Mucosa of stomach (tissue), 1 donor: ENCODE measurements around the gene TADA1.

Experiments
- H3K27me3 ChIP-seq: one replicate; pipeline ENCODE4 v1.7.0; 2013; ENCODE audit warnings: mild to moderate bottlenecking, low read length; ENCODE audit not compliant: control insufficient read depth, insufficient read depth
- H3K36me3 ChIP-seq: one replicate; pipeline ENCODE4 v1.7.0; 2013; ENCODE audit warnings: low read length; ENCODE audit not compliant: control insufficient read depth, insufficient read depth
- H3K4me1 ChIP-seq: one replicate; pipeline ENCODE4 v1.7.0; 2013; ENCODE audit warnings: mild to moderate bottlenecking, low read length; ENCODE audit not compliant: control insufficient read depth, insufficient read depth
- H3K4me3 ChIP-seq: one replicate; pipeline ENCODE4 v1.7.0; 2013; ENCODE audit warnings: low read length
- H3K9ac ChIP-seq: one replicate; pipeline ENCODE4 v1.7.0; 2013; ENCODE audit warnings: mild to moderate bottlenecking, low read length, moderate library complexity
- H3K9me3 ChIP-seq: one replicate; pipeline ENCODE4 v1.7.0; 2013; ENCODE audit warnings: mild to moderate bottlenecking, low read length, moderate library complexity; ENCODE audit not compliant: control insufficient read depth
- donor health status: Pancreatic carcinoma.

The TADA1 gene

GRCh38 chr1:166908942-166909341 lies 32.9 kb upstream of the TADA1 start:
- no peaks in the 10 kb centered on the region for H3K4me1 ChIP-seq

GRCh38 chr1:166907763-166908162 lies 31.7 kb upstream of the TADA1 start:
- H3K9me3 ChIP-seq, result no peaks in the 10 kb centered on the region

More at GRCh38 chr1:166908942-166909341, 32.9 kb upstream of the TADA1 start:
- H3K4me3 ChIP-seq, result no peak overlapping the region
- no peaks in the 10 kb centered on the region for H3K9me3 ChIP-seq
- no peak overlapping the region for H3K9ac ChIP-seq
- H3K36me3 ChIP-seq, result no peaks in the 10 kb centered on the region
- no peaks in the 10 kb centered on the region for H3K27me3 ChIP-seq

GRCh38 chr1:166907051-166907450 lies 31.0 kb upstream of the TADA1 start:
- H3K4me1 ChIP-seq, result no peaks in the 10 kb centered on the region
- H3K36me3 ChIP-seq, result no peaks in the 10 kb centered on the region
- no peak overlapping the region for H3K4me3 ChIP-seq
- H3K9ac ChIP-seq, result no peak overlapping the region
- no peaks in the 10 kb centered on the region for H3K9me3 ChIP-seq
- no peaks in the 10 kb centered on the region for H3K27me3 ChIP-seq

More at GRCh38 chr1:166907763-166908162, 31.7 kb upstream of the TADA1 start:
- no peaks in the 10 kb centered on the region for H3K36me3 ChIP-seq
- H3K4me3 ChIP-seq, result no peak overlapping the region
- H3K4me1 ChIP-seq, result no peaks in the 10 kb centered on the region
- H3K27me3 ChIP-seq, result no peaks in the 10 kb centered on the region
- no peak overlapping the region for H3K9ac ChIP-seq

- H3K27me3 ChIP-seq, result no peaks in the 10 kb centered on the region
- H3K4me1 ChIP-seq, result no peaks in the 10 kb centered on the region
- H3K9ac ChIP-seq, result no peak overlapping the region
- H3K9me3 ChIP-seq, result no peaks in the 10 kb centered on the region
- H3K36me3 ChIP-seq, result no peaks in the 10 kb centered on the region
- H3K4me3 ChIP-seq, result no peak overlapping the region
Observed at GRCh38 chr1:166906647-166907046, 30.6 kb upstream of the TADA1 start.

- Histone ChIP-seq H3K9ac (no peak overlapping the region), H3K27me3 (no peaks in the 10 kb centered on the region), H3K36me3 (no peaks in the 10 kb centered on the region), H3K9me3 (no peaks in the 10 kb centered on the region), H3K4me1 (no peaks in the 10 kb centered on the region), H3K4me3 (no peak overlapping the region)
Observed at GRCh38 chr1:166905900-166906299, 29.8 kb upstream of the TADA1 start.

- Histone ChIP-seq H3K9me3 (no peaks in the 10 kb centered on the region), H3K4me3 (no peak overlapping the region), H3K27me3 (no peaks in the 10 kb centered on the region), H3K36me3 (no peaks in the 10 kb centered on the region), H3K9ac (no peak overlapping the region), H3K4me1 (no peaks in the 10 kb centered on the region)
Observed at GRCh38 chr1:166905136-166905535, 29.1 kb upstream of the TADA1 start.

GRCh38 chr1:166903232-166903631 lies 27.2 kb upstream of the TADA1 start:
- H3K36me3 ChIP-seq, result no peaks in the 10 kb centered on the region
- H3K27me3 ChIP-seq, result no peaks in the 10 kb centered on the region
- H3K4me3 ChIP-seq, result no peak overlapping the region
- no peak overlapping the region for H3K9ac ChIP-seq
- H3K4me1 ChIP-seq, result no peaks in the 10 kb centered on the region
- no peaks in the 10 kb centered on the region for H3K9me3 ChIP-seq

- H3K4me1 ChIP-seq, result no peaks in the 10 kb centered on the region
- H3K9ac ChIP-seq, result no peak overlapping the region
- H3K4me3 ChIP-seq, result no peak overlapping the region
- no peaks in the 10 kb centered on the region for H3K36me3 ChIP-seq
- H3K9me3 ChIP-seq, result no peaks in the 10 kb centered on the region
- no peaks in the 10 kb centered on the region for H3K27me3 ChIP-seq
Observed at GRCh38 chr1:166902279-166902678, 26.2 kb upstream of the TADA1 start.

GRCh38 chr1:166900987-166901386 lies 24.9 kb upstream of the TADA1 start:
- H3K36me3 ChIP-seq, result no peaks in the 10 kb centered on the region
- H3K9ac ChIP-seq, result no peak overlapping the region
- no peaks in the 10 kb centered on the region for H3K4me1 ChIP-seq
- H3K9me3 ChIP-seq, result no peaks in the 10 kb centered on the region
- H3K27me3 ChIP-seq, result no peaks in the 10 kb centered on the region
- H3K4me3 ChIP-seq, result no peak overlapping the region

GRCh38 chr1:166899769-166900168 lies 23.7 kb upstream of the TADA1 start:
- Histone ChIP-seq H3K4me1 (no peaks in the 10 kb centered on the region), H3K36me3 (no peaks in the 10 kb centered on the region), H3K9ac (no peak overlapping the region), H3K27me3 (peaks cover 2% of the 10 kb centered on the region), H3K4me3 (no peak overlapping the region), H3K9me3 (no peaks in the 10 kb centered on the region)

GRCh38 chr1:166895766-166896165 lies 19.7 kb upstream of the TADA1 start:
- no peaks in the 10 kb centered on the region for H3K4me1 ChIP-seq
- H3K36me3 ChIP-seq, result no peaks in the 10 kb centered on the region
- H3K4me3 ChIP-seq, result no peak overlapping the region
- no peak overlapping the region for H3K9ac ChIP-seq
- H3K27me3 ChIP-seq, result peaks cover 4% of the 10 kb centered on the region
- no peaks in the 10 kb centered on the region for H3K9me3 ChIP-seq

- no peaks in the 10 kb centered on the region for H3K9me3 ChIP-seq
Observed at GRCh38 chr1:166889776-166890175, 13.7 kb upstream of the TADA1 start.

GRCh38 chr1:166888373-166889111 lies 12.5 kb upstream of the TADA1 start:
- Histone ChIP-seq H3K9me3 (no peaks in the 10 kb centered on the region), H3K4me3 (no peak overlapping the region), H3K9ac (no peak overlapping the region)

More at GRCh38 chr1:166889776-166890175, 13.7 kb upstream of the TADA1 start:
- Histone ChIP-seq H3K27me3 (peaks cover 7% of the 10 kb centered on the region), H3K4me1 (no peaks in the 10 kb centered on the region), H3K36me3 (no peaks in the 10 kb centered on the region), H3K4me3 (no peak overlapping the region), H3K9ac (no peak overlapping the region)

More at GRCh38 chr1:166888373-166889111, 12.5 kb upstream of the TADA1 start:
- Histone ChIP-seq H3K27me3 (peaks cover 17% of the 10 kb centered on the region), H3K4me1 (peaks cover 7% of the 10 kb centered on the region), H3K36me3 (no peaks in the 10 kb centered on the region)
